H9 (cell line): ENCODE measurements around the gene ITCH. TPM values are rescaled to one million over a fixed set of nuclear protein-coding genes. Genes with fewer than 3 reads are reported as not detected.
"Not testable (repeated sequence)": the region's sequence is repeated elsewhere in the genome, so short reads cannot be mapped to it uniquely, and the experiment has no call there.

ENCODE experiments used
- DNase-seq: peaks from one replicate; pipeline ENCODE4 v3.0.0-alpha.2; 2017
- H2AFZ ChIP-seq: one replicate; pipeline ENCODE4 v1.6.1; 2013; ENCODE audit warnings: mild to moderate bottlenecking, low read length, control low read depth, moderate library complexity
- H2AK5ac ChIP-seq: 2 replicates; pipeline ENCODE4 v1.6.1; 2013; ENCODE audit warnings: low read length, control low read depth, mixed read lengths; ENCODE audit not compliant: insufficient read length
- H2BK120ac ChIP-seq: one replicate; pipeline ENCODE4 v1.6.1; 2013; ENCODE audit warnings: low read depth, mild to moderate bottlenecking, low read length, control low read depth, inconsistent platforms; ENCODE audit not compliant: poor library complexity, severe bottlenecking
- H2BK12ac ChIP-seq: 2 replicates; pipeline ENCODE4 v1.6.1; 2013; ENCODE audit warnings: low read length, control low read depth, mixed read lengths, low read depth; ENCODE audit not compliant: insufficient read length
- H2BK15ac ChIP-seq: 2 replicates; pipeline ENCODE4 v1.6.1; 2013; ENCODE audit warnings: low read depth, low read length, control low read depth
- H2BK20ac ChIP-seq: one replicate; pipeline ENCODE4 v1.6.1; 2013; ENCODE audit warnings: low read depth, mild to moderate bottlenecking, low read length, control low read depth, inconsistent platforms; ENCODE audit not compliant: poor library complexity, severe bottlenecking
- H2BK5ac ChIP-seq: 2 replicates; pipeline ENCODE4 v1.6.1; 2013; ENCODE audit warnings: low read length, control low read depth, mixed read lengths; ENCODE audit not compliant: insufficient read length
- H3K14ac ChIP-seq: 2 replicates; pipeline ENCODE4 v1.6.1; 2013; ENCODE audit warnings: low read length, control low read depth; ENCODE audit not compliant: insufficient read depth
- H3K18ac ChIP-seq: 2 replicates; pipeline ENCODE4 v1.6.1; 2013; ENCODE audit warnings: low read depth, mild to moderate bottlenecking, mixed read lengths, low read length, control low read depth; ENCODE audit not compliant: insufficient read length
- H3K23ac ChIP-seq: 2 replicates; pipeline ENCODE4 v1.6.1; 2013; ENCODE audit warnings: low read length, control low read depth, mixed read lengths, low read depth; ENCODE audit not compliant: insufficient read length
- H3K23me2 ChIP-seq: 2 replicates; pipeline ENCODE4 v1.6.1; 2013; ENCODE audit warnings: low read depth, mild to moderate bottlenecking, mixed read lengths, low read length, control low read depth; ENCODE audit not compliant: insufficient read length, poor library complexity, severe bottlenecking
- H3K27ac ChIP-seq: 2 replicates; pipeline ENCODE4 v1.5.1; 2013; ENCODE audit warnings: low read length, control low read depth, mixed read lengths, low read depth; ENCODE audit not compliant: insufficient read length
- H3K27me3 ChIP-seq: 2 replicates; pipeline ENCODE4 v1.6.1; 2013; ENCODE audit warnings: low read length, control low read depth, inconsistent platforms; ENCODE audit not compliant: insufficient read depth
- H3K4ac ChIP-seq: 2 replicates; pipeline ENCODE4 v1.6.1; 2013; ENCODE audit warnings: low read depth, mild to moderate bottlenecking, control low read depth, inconsistent platforms, low read length, moderate library complexity
- H3K4me1 ChIP-seq: 2 replicates; pipeline ENCODE4 v1.6.1; 2013; ENCODE audit warnings: low read length, control low read depth, inconsistent platforms; ENCODE audit not compliant: insufficient read depth
- H3K4me2 ChIP-seq: 2 replicates; pipeline ENCODE4 v1.6.1; 2013; ENCODE audit warnings: low read length, control low read depth, mixed read lengths; ENCODE audit not compliant: insufficient read length, insufficient read depth
- H3K56ac ChIP-seq: 2 replicates; pipeline ENCODE4 v1.6.1; 2013; ENCODE audit warnings: low read depth, mild to moderate bottlenecking, mixed read lengths, low read length, control low read depth; ENCODE audit not compliant: insufficient read length
- H3K79me1 ChIP-seq: 2 replicates; pipeline ENCODE4 v1.6.1; 2013; ENCODE audit warnings: low read depth, mild to moderate bottlenecking, moderate library complexity, low read length, control low read depth, inconsistent platforms; ENCODE audit not compliant: insufficient read depth, poor library complexity, severe bottlenecking
- H3K79me2 ChIP-seq: 2 replicates; pipeline ENCODE4 v1.6.1; 2013; ENCODE audit warnings: low read length, control low read depth, inconsistent platforms; ENCODE audit not compliant: insufficient read depth
- H3K9ac ChIP-seq: 2 replicates; pipeline ENCODE4 v1.6.1; 2013; ENCODE audit warnings: low read length, control low read depth, mixed read lengths; ENCODE audit not compliant: insufficient read length; ENCODE audit errors: extremely low read depth
- H3K9me3 ChIP-seq: one replicate; pipeline ENCODE4 v1.6.1; 2013; ENCODE audit warnings: low read depth, low read length, inconsistent platforms; ENCODE audit not compliant: control insufficient read depth
- H3T11ph ChIP-seq: one replicate; pipeline ENCODE4 v1.6.1; 2013; ENCODE audit warnings: mild to moderate bottlenecking, low read length, control low read depth, inconsistent platforms
- H4K20me1 ChIP-seq: one replicate; pipeline ENCODE4 v1.6.1; 2013; ENCODE audit not compliant: control insufficient read depth, insufficient read length, insufficient read depth
- H4K5ac ChIP-seq: 2 replicates; pipeline ENCODE4 v1.6.1; 2013; ENCODE audit warnings: low read depth, mild to moderate bottlenecking, mixed read lengths, low read length, control low read depth; ENCODE audit not compliant: insufficient read length
- H4K8ac ChIP-seq: replicated peaks from 2 replicates; pipeline ENCODE4 v1.6.1; 2013; ENCODE audit warnings: low read length, control low read depth, mixed read lengths, low read depth; ENCODE audit not compliant: insufficient read length
- H4K91ac ChIP-seq: 2 replicates; pipeline ENCODE4 v1.6.1; 2013; ENCODE audit warnings: low read depth, mild to moderate bottlenecking, moderate library complexity, mixed read lengths, low read length, control low read depth; ENCODE audit not compliant: insufficient read length
- H3K27ac Mint-ChIP-seq, 3 experiments: 2 replicates in 2 of 3; 3 replicates in 1 of 3; pipeline ENCODE4 v1.8.0; 2020 to 2021; ENCODE audit warnings: mixed read lengths in 3 of 3, mild to moderate bottlenecking in 1 of 3, moderate library complexity in 1 of 3
- H3K27me3 Mint-ChIP-seq: 2 replicates; pipeline ENCODE4 v1.8.0; 2021; ENCODE audit warnings: low read depth, mild to moderate bottlenecking, moderate library complexity, mixed read lengths
- H3K36me3 Mint-ChIP-seq, 3 experiments: 2 replicates in 2 of 3; 3 replicates in 1 of 3; pipeline ENCODE4 v1.8.0; 2020 to 2021; ENCODE audit warnings: low read depth in 3 of 3, mixed read lengths in 3 of 3; ENCODE audit not compliant: insufficient read depth in 1 of 3
- H3K4me1 Mint-ChIP-seq, 2 experiments: 2 replicates each; pipeline ENCODE4 v1.8.0; 2020; ENCODE audit warnings: mixed read lengths in 2 of 2
- H3K4me3 Mint-ChIP-seq, 2 experiments: 2 replicates in 1 of 2; 3 replicates in 1 of 2; pipeline ENCODE4 v1.8.0; 2020 to 2021; ENCODE audit warnings: mild to moderate bottlenecking in 2 of 2, mixed read lengths in 2 of 2, moderate library complexity in 1 of 2
- H3K9me3 Mint-ChIP-seq, 2 experiments: 2 replicates in 1 of 2; 3 replicates in 1 of 2; pipeline ENCODE4 v1.8.0; 2020; ENCODE audit warnings: mild to moderate bottlenecking in 2 of 2, mixed read lengths in 2 of 2, moderate library complexity in 1 of 2
- WGBS: extraction: QIAGEN DNeasy Blood & Tissue Kit; methylation state at CpG from one replicate; pipeline ENCODE4 v1.1.7; 2013; ENCODE audit warnings: missing lambda C conversion rate, low lambda C conversion rate, mixed read lengths; ENCODE audit not compliant: insufficient read length; ENCODE audit errors: extremely low coverage; 5-methylcytosine and 5-hydroxymethylcytosine counted together
- total RNA-seq: library from RNA; stranded (reverse); gene quantifications from 2 replicates; pipeline ENCODE4 v1.2.1, GENCODE V29; 2021
- TF ChIP-seq, protein P1 (sequence below): fragments of 200-600 bp; sonication (generic); conservative IDR thresholded peaks from 3 replicates; pipeline ENCODE4 v1.8.0; 2021; ENCODE audit warnings: antibody characterized with exemption, mild to moderate bottlenecking

Gene ITCH
- total RNA-seq, 1 experiment from 2014 or later, result 55.9 TPM

DNA sequence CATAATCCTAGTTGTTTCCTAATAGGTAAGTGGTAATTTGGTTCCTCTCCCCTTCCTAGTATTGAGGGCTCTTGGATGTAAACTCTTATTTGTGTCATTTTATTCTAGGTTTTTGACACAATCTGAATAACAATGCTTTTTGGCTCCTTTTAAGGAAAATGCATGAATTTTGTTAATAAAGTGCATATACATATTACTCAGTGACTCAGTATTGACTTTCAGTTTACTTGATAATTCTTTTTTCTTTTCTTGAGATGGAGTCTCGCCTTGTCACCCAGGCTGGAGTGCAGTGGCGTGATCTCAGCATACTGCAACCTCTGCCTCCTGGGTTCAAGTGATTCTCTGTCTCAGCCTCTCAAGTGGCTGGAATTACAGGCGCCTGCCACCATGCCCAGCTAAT is 19.1 kb downstream of the ITCH start:
- Histone ChIP-seq H2BK5ac (no peak overlapping the region), H4K8ac (no peak overlapping the region), H2AFZ (no peak overlapping the region)

GRCh38 chr20:34382877-34383455 is 19.9 kb downstream of the ITCH start:
- H3K27ac Mint-ChIP-seq, H3K4me1 ChIP-seq, H3K27ac ChIP-seq, H3K9me3 ChIP-seq, H4K20me1 ChIP-seq, H3K14ac ChIP-seq, H3K23me2 ChIP-seq, H3K9me3 Mint-ChIP-seq, H3K79me1 ChIP-seq, H3K27me3 Mint-ChIP-seq, H2BK15ac ChIP-seq, H2BK12ac ChIP-seq, H4K91ac ChIP-seq, H3K18ac ChIP-seq, H3K4me3 Mint-ChIP-seq, H2AFZ ChIP-seq, H3T11ph ChIP-seq, H2AK5ac ChIP-seq, H3K4ac ChIP-seq, H3K4me2 ChIP-seq, H2BK5ac ChIP-seq, DNase-seq, H3K79me2 ChIP-seq, H3K56ac ChIP-seq, H2BK20ac ChIP-seq, H3K23ac ChIP-seq, H2BK120ac ChIP-seq, H4K5ac ChIP-seq, H3K9ac ChIP-seq, H4K8ac ChIP-seq, H3K27me3 ChIP-seq: not testable (repeated sequence)
- WGBS, result no CpG with 5 or more reads among the region's 14 CpGs
- peaks cover 0 to 33% (median 4%) of the 10 kb centered on the region in 3 experiments; a peak in 4 of 7 replicates for H3K36me3 Mint-ChIP-seq
- H3K4me1 Mint-ChIP-seq, result peaks cover 8 to 12% of the 10 kb centered on the region in 2 experiments; a peak in 2 of 4 replicates

More for the DNA sequence above, 19.1 kb downstream of the ITCH start:
- WGBS, result no CpG with 5 or more reads among the region's 3 CpGs
- Histone ChIP-seq H3K79me2 (peaks cover 4% of the 10 kb centered on the region; the same call in 1 of the 2 replicates), H3K9me3 (no peaks in the 10 kb centered on the region), H3K23ac (no peak overlapping the region), H2BK12ac (no peak overlapping the region), H3K23me2 (no peaks in the 10 kb centered on the region), H4K5ac (no peak overlapping the region), H4K20me1 (no peaks in the 10 kb centered on the region), H3T11ph (no peak overlapping the region), H3K4ac (no peak overlapping the region), H4K91ac (no peak overlapping the region), H3K4me1 (no peaks in the 10 kb centered on the region; the same call in 1 of the 2 replicates), H2BK20ac (no peak overlapping the region), H3K18ac (no peak overlapping the region), H3K27ac (no peak overlapping the region), H2BK120ac (no peak overlapping the region), H3K79me1 (no peaks in the 10 kb centered on the region), H3K4me2 (no peak overlapping the region), H2BK15ac (no peak overlapping the region), H2AK5ac (no peak overlapping the region), H3K14ac (no peak overlapping the region), H3K27me3 (no peaks in the 10 kb centered on the region), H3K9ac (no peak overlapping the region), H3K56ac (no peak overlapping the region)
- no peaks in the 10 kb centered on the region for H3K27me3 Mint-ChIP-seq
- no peaks in the 10 kb centered on the region for H3K9me3 Mint-ChIP-seq
- no peak for DNase-seq
- peaks cover 0 to 36% (median 4%) of the 10 kb centered on the region in 3 experiments; a peak in 4 of 7 replicates for H3K36me3 Mint-ChIP-seq
- H3K4me1 Mint-ChIP-seq, result peaks cover 8 to 12% of the 10 kb centered on the region in 2 experiments; a peak in 2 of 4 replicates
- peak overlapping the region in 1 of 3 experiments; percentile 81; a peak in 3 of 7 replicates for H3K27ac Mint-ChIP-seq
- H3K4me3 Mint-ChIP-seq, result no peak overlapping the region
- TF ChIP-seq, protein P1, sequence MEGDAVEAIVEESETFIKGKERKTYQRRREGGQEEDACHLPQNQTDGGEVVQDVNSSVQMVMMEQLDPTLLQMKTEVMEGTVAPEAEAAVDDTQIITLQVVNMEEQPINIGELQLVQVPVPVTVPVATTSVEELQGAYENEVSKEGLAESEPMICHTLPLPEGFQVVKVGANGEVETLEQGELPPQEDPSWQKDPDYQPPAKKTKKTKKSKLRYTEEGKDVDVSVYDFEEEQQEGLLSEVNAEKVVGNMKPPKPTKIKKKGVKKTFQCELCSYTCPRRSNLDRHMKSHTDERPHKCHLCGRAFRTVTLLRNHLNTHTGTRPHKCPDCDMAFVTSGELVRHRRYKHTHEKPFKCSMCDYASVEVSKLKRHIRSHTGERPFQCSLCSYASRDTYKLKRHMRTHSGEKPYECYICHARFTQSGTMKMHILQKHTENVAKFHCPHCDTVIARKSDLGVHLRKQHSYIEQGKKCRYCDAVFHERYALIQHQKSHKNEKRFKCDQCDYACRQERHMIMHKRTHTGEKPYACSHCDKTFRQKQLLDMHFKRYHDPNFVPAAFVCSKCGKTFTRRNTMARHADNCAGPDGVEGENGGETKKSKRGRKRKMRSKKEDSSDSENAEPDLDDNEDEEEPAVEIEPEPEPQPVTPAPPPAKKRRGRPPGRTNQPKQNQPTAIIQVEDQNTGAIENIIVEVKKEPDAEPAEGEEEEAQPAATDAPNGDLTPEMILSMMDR, result no peak
